NCI-H2227 treated with DMSO at 0.1 percent for 48 hours (cell line): Measurements from ENCODE around the gene CABLES1.

Experiments
- DNase-seq: peaks from one replicate; lab custom pipeline; 2025; lab: John Stamatoyannopoulos, UW

The CABLES1 gene

DNA sequence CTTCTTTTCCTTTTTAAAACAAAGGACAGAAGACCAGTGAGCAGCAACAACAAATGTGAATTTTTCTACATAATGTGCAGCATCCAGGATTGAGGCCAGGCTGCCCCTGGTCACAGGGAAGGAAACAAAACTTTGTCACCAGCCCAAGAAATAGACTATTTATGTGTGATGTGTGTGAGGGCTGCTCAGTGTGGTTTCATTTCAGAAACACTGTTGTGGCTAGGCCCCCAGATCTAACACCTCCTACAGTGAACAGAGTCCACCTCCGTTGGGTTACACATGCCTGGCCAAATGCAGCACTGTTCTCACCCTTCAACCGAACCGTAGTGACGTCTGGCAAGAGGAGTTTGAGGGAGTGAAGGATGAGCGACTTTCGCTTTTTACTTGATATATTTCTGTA lies 171.5 kb downstream of the CABLES1 start:
- DNase-seq, result no peak

DNA sequence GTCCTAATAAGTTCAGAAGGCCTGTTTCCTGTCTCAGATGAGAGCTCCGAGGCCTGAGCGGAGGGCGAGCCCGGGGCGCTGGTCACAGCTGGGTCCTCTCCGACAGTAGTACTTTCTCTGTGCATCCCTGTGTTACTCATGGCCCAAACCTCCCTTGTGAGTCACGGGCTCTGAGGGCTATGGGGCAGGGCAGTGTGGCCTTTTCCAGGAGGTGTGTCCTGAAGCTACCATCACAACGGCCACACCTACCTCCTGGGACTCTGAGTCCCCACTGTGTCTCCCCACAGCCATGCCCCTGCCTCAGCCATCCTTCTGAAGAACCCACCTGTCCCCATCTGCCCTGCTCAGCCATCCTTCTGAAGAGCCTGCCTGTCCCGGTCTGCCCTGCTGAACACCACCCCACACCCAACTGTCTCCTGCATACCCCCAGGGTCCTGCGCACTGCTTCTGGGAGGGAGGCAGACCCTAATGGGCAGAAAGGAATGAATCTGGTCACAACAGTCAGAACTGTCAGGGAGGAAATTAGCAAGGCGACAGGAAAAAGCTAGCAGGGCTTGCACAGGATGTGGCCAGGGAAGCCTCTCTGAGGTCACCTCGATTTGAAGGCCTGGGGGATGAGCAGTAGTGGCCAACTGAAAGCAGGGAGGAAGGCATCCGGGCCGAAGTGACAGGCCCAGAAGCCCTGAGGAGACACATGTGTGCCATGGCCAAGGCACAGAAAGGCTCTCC lies 172.4 kb downstream of the CABLES1 start:
- DNase-seq, result no peak
